Measurements from ENCODE around the gene BMPR1A. TPM values are rescaled to one million over a fixed set of nuclear protein-coding genes. Genes with fewer than 3 reads are reported as not detected.
"Not testable (repeated sequence)": the region's sequence is repeated elsewhere in the genome, so short reads cannot be mapped to it uniquely, and the experiment has no call there.

BMPR1A gene
- total RNA-seq, 2 experiments from 2014 or later = 10.8 to 13.6 TPM

GRCh38 chr10:86733260-86733671 is 23.2 kb upstream of the BMPR1A start:
- Mint-ChIP-seq H3K27me3 (no peaks in the 10 kb centered on the region), H3K36me3 (no peaks in the 10 kb centered on the region), H3K4me1 (ENCODE audit: low read depth) (no peaks in the 10 kb centered on the region), H3K4me3 (no peak overlapping the region), H3K9me3 (no peaks in the 10 kb centered on the region), H3K27ac (no peak overlapping the region)
- POLR2A ChIA-PET = no interaction called here
- no peak for DNase-seq
- CTCF ChIA-PET = interaction anchor here (1.4 kb wide), 1 partner anchor 9 kb away, joined by 3 read pairs; no protein-coding TSS in a partner anchor
- intact Hi-C loops (cut with micrococcal nuclease) = no loop called here

- Mint-ChIP-seq H3K27me3 (no peaks in the 10 kb centered on the region), H3K27ac (no peak overlapping the region), H3K4me3 (no peak overlapping the region), H3K9me3 (no peaks in the 10 kb centered on the region), H3K4me1 (ENCODE audit: low read depth) (no peaks in the 10 kb centered on the region), H3K36me3 (no peaks in the 10 kb centered on the region)
- ChIA-PET POLR2A (no interaction called here), CTCF (no interaction called here)
- intact Hi-C loops (cut with micrococcal nuclease) = no loop called here
- DNase-seq = no peak
Measured at GRCh38 chr10:86734207-86734988, 22.0 kb upstream of the BMPR1A start.

GRCh38 chr10:86735278-86735677 is 21.1 kb upstream of the BMPR1A start:
- DNase-seq; POLR2A ChIA-PET; H3K9me3 Mint-ChIP-seq; H3K4me1 Mint-ChIP-seq (ENCODE audit: low read depth); H3K4me3 Mint-ChIP-seq; intact Hi-C loops (cut with micrococcal nuclease); CTCF ChIA-PET; H3K27ac Mint-ChIP-seq; H3K27me3 Mint-ChIP-seq; H3K36me3 Mint-ChIP-seq: not testable (repeated sequence)

GRCh38 chr10:86742230-86742629 is 14.2 kb upstream of the BMPR1A start:
- no peak for DNase-seq
- no peaks in the 10 kb centered on the region for H3K4me1 Mint-ChIP-seq (ENCODE audit: low read depth)
- CTCF ChIA-PET = interaction anchor here (0.7 kb wide), 1 partner anchor 331 kb away, joined by 3 read pairs; no protein-coding TSS in a partner anchor
- intact Hi-C loops (cut with micrococcal nuclease) = no loop called here
- no peaks in the 10 kb centered on the region for H3K36me3 Mint-ChIP-seq
- no peak overlapping the region for H3K27ac Mint-ChIP-seq
- POLR2A ChIA-PET = no interaction called here
- no peaks in the 10 kb centered on the region for H3K27me3 Mint-ChIP-seq
- no peak overlapping the region for H3K4me3 Mint-ChIP-seq
- no peaks in the 10 kb centered on the region for H3K9me3 Mint-ChIP-seq

- no peak overlapping the region for H3K4me3 Mint-ChIP-seq
- ChIA-PET CTCF (no interaction called here), POLR2A (no interaction called here)
- no peaks in the 10 kb centered on the region for H3K27me3 Mint-ChIP-seq
- no peaks in the 10 kb centered on the region for H3K4me1 Mint-ChIP-seq (ENCODE audit: low read depth)
- H3K9me3 Mint-ChIP-seq = no peaks in the 10 kb centered on the region
- H3K36me3 Mint-ChIP-seq = no peaks in the 10 kb centered on the region
- no peak for DNase-seq
- no peak overlapping the region for H3K27ac Mint-ChIP-seq
- intact Hi-C loops (cut with micrococcal nuclease) = no loop called here
Measured at GRCh38 chr10:86744067-86744725, 12.2 kb upstream of the BMPR1A start.

- Mint-ChIP-seq H3K9me3 (no peaks in the 10 kb centered on the region), H3K4me3 (no peak overlapping the region), H3K27me3 (no peaks in the 10 kb centered on the region), H3K36me3 (no peaks in the 10 kb centered on the region), H3K4me1 (ENCODE audit: low read depth) (no peaks in the 10 kb centered on the region), H3K27ac (no peak overlapping the region)
- intact Hi-C loops (cut with micrococcal nuclease) = no loop called here
- no peak for DNase-seq
- POLR2A ChIA-PET = no interaction called here
- CTCF ChIA-PET = no interaction called here
Measured at GRCh38 chr10:86747796-86748581, 8.4 kb upstream of the BMPR1A start.

- intact Hi-C loops (cut with micrococcal nuclease) = no loop called here
- Mint-ChIP-seq H3K4me3 (no peak overlapping the region), H3K27me3 (no peaks in the 10 kb centered on the region), H3K27ac (no peak overlapping the region), H3K9me3 (no peaks in the 10 kb centered on the region), H3K4me1 (ENCODE audit: low read depth) (peaks cover 3% of the 10 kb centered on the region), H3K36me3 (no peaks in the 10 kb centered on the region)
- no peak for DNase-seq
- ChIA-PET POLR2A (no interaction called here), CTCF (no interaction called here)
Measured at GRCh38 chr10:86749854-86750253, 6.6 kb upstream of the BMPR1A start.

- CTCF ChIA-PET = no interaction called here
- peaks cover 2% of the 10 kb centered on the region for H3K36me3 Mint-ChIP-seq
- no peak overlapping the region for H3K4me3 Mint-ChIP-seq
- H3K27me3 Mint-ChIP-seq = no peaks in the 10 kb centered on the region
- POLR2A ChIA-PET = no interaction called here
- H3K9me3 Mint-ChIP-seq = no peaks in the 10 kb centered on the region
- intact Hi-C loops (cut with micrococcal nuclease) = no loop called here
- DNase-seq = no peak
- no peak overlapping the region for H3K27ac Mint-ChIP-seq
- peaks cover 12% of the 10 kb centered on the region for H3K4me1 Mint-ChIP-seq (ENCODE audit: low read depth)
Measured at GRCh38 chr10:86751477-86751876, 4.9 kb upstream of the BMPR1A start.

- Mint-ChIP-seq H3K9me3 (no peaks in the 10 kb centered on the region), H3K36me3 (peaks cover 2% of the 10 kb centered on the region), H3K4me1 (ENCODE audit: low read depth) (peaks cover 12% of the 10 kb centered on the region), H3K27ac (no peak overlapping the region), H3K4me3 (no peak overlapping the region), H3K27me3 (no peaks in the 10 kb centered on the region)
- ChIA-PET CTCF (no interaction called here), POLR2A (no interaction called here)
- DNase-seq = no peak
- intact Hi-C loops (cut with micrococcal nuclease) = no loop called here
Measured at GRCh38 chr10:86752311-86752710, 4.1 kb upstream of the BMPR1A start.

GRCh38 chr10:86753051-86753450 is 3.4 kb upstream of the BMPR1A start:
- no peaks in the 10 kb centered on the region for H3K27me3 Mint-ChIP-seq
- peaks cover 20% of the 10 kb centered on the region for H3K4me1 Mint-ChIP-seq (ENCODE audit: low read depth)
- no peak overlapping the region for H3K4me3 Mint-ChIP-seq
- intact Hi-C loops (cut with micrococcal nuclease) = no loop called here
- ChIA-PET CTCF (no interaction called here), POLR2A (interaction anchor here (0.7 kb wide), 1 partner anchor 23 kb away, joined by 3 read pairs; no protein-coding TSS in a partner anchor)
- no peak for DNase-seq
- H3K36me3 Mint-ChIP-seq = peaks cover 4% of the 10 kb centered on the region
- no peaks in the 10 kb centered on the region for H3K9me3 Mint-ChIP-seq
- no peak overlapping the region for H3K27ac Mint-ChIP-seq

- no peak overlapping the region for H3K27ac Mint-ChIP-seq
- H3K4me3 Mint-ChIP-seq = no peak overlapping the region
- no peak for DNase-seq
- peaks cover 4% of the 10 kb centered on the region for H3K36me3 Mint-ChIP-seq
- H3K27me3 Mint-ChIP-seq = peaks cover 1% of the 10 kb centered on the region
- H3K4me1 Mint-ChIP-seq (ENCODE audit: low read depth) = peaks cover 27% of the 10 kb centered on the region
- ChIA-PET CTCF (no interaction called here), POLR2A (interaction anchor here (0.7 kb wide), 1 partner anchor 22 kb away, joined by 3 read pairs; no protein-coding TSS in a partner anchor)
- no peaks in the 10 kb centered on the region for H3K9me3 Mint-ChIP-seq
- intact Hi-C loops (cut with micrococcal nuclease) = no loop called here
Measured at GRCh38 chr10:86753638-86754434, 2.6 kb upstream of the BMPR1A start.

- POLR2A ChIA-PET = interaction anchor here (1.0 to 1.6 kb wide), 2 partner anchors 39 to 340 kb away, joined by 3 to 7 read pairs; partner anchors contain the start of genes GLUD1 and SHLD2
- CTCF ChIA-PET = interaction anchor here (1.8 kb wide), 1 partner anchor 43 kb away, joined by 10 read pairs; no protein-coding TSS in a partner anchor
- Mint-ChIP-seq H3K4me3 (peak overlapping the region; percentile 78), H3K36me3 (peaks cover 4% of the 10 kb centered on the region), H3K27me3 (peaks cover 1% of the 10 kb centered on the region), H3K27ac (peak overlapping the region; percentile 33), H3K4me1 (ENCODE audit: low read depth) (peaks cover 38% of the 10 kb centered on the region), H3K9me3 (no peaks in the 10 kb centered on the region)
- no peak for DNase-seq
- intact Hi-C loops (cut with micrococcal nuclease) = loop anchor here (5.0 kb wide), 2 partner anchors 132 to 337 kb away; partner anchors contain the start of gene GLUD1
Measured at GRCh38 chr10:86755454-86755739, 1.0 kb upstream of the BMPR1A start.
